IMR-90 (cell line): ENCODE measurements around the gene USP5. TPM values are rescaled to one million over a fixed set of nuclear protein-coding genes. Genes with fewer than 3 reads are reported as not detected.

Experiments
- ATAC-seq: fragments of 200-7000 bp; cut with Tn5 transposase; 2 replicates; pipeline ENCODE4 v1.9.1; 2020; ENCODE audit warnings: low read depth, mild to moderate bottlenecking, moderate library complexity
- BruUV-seq: library from RNA; stranded (reverse); fragments of 400-500 nt; replicated peaks from 2 replicates; lab custom pipeline; 2021; lab: Mats Ljungman, UMichigan
- CTCF ChIA-PET: fragments of 300-600 bp; formaldehyde crosslinking; extraction: SDS; loops from one replicate; lab custom pipeline; 2021; ENCODE audit warnings: antibody characterized with exemption; lab: Yijun Ruan, JAX
- POLR2A ChIA-PET: fragments of 300-600 bp; sonication (Branson Sonifier 250); formaldehyde crosslinking; loops from one replicate; lab custom pipeline; 2022; ENCODE audit warnings: antibody characterized with exemption; ENCODE audit not compliant: unreplicated experiment; lab: Charles Lee
- DNase-seq: peaks from one replicate; pipeline ENCODE4 v3.0.0; 2013
- H2AFZ ChIP-seq: replicated peaks from 2 replicates; pipeline ENCODE3; 2013; ENCODE audit warnings: low read length, mild to moderate bottlenecking; ENCODE audit not compliant: poor library complexity
- H2AK5ac ChIP-seq: 2 replicates; pipeline ENCODE4 v1.6.1; 2013; ENCODE audit warnings: low read depth, low read length, inconsistent platforms
- H2AK9ac ChIP-seq: replicated peaks from 2 replicates; pipeline ENCODE3; 2013; ENCODE audit warnings: mild to moderate bottlenecking, low read depth, low read length, moderate library complexity; ENCODE audit not compliant: poor library complexity
- H2BK120ac ChIP-seq: 2 replicates; pipeline ENCODE4 v1.6.1; 2013; ENCODE audit warnings: low read depth, low read length, inconsistent platforms
- H2BK15ac ChIP-seq: 3 replicates; pipeline ENCODE4 v1.6.1; 2013; ENCODE audit warnings: low read depth, low read length, inconsistent platforms
- H2BK20ac ChIP-seq: 2 replicates; pipeline ENCODE4 v1.6.1; 2013; ENCODE audit warnings: low read depth, mild to moderate bottlenecking, inconsistent platforms, low read length, moderate library complexity
- H2BK5ac ChIP-seq: 2 replicates; pipeline ENCODE4 v1.6.1; 2013; ENCODE audit warnings: mild to moderate bottlenecking, low read depth, low read length, inconsistent platforms; ENCODE audit not compliant: poor library complexity, severe bottlenecking
- H3K14ac ChIP-seq: replicated peaks from 2 replicates; pipeline ENCODE4 v1.6.1; 2013; ENCODE audit warnings: low read depth, low read length, inconsistent platforms
- H3K18ac ChIP-seq: 2 replicates; pipeline ENCODE4 v1.6.1; 2013; ENCODE audit warnings: low read depth, low read length, control low read depth
- H3K23ac ChIP-seq: 2 replicates; pipeline ENCODE4 v1.6.1; 2013; ENCODE audit warnings: low read depth, low read length, inconsistent platforms
- H3K27ac ChIP-seq: 2 replicates; pipeline ENCODE4 v1.5.1; 2013; ENCODE audit warnings: mild to moderate bottlenecking, control low read depth, low read length; ENCODE audit not compliant: insufficient read depth
- H3K27me3 ChIP-seq: 2 replicates; pipeline ENCODE4 v1.6.1; 2013; ENCODE audit warnings: low read length; ENCODE audit not compliant: control insufficient read depth, insufficient read depth
- H3K36me3 ChIP-seq: 2 replicates; pipeline ENCODE4 v1.6.1; 2013; ENCODE audit warnings: low read length, mixed read lengths; ENCODE audit not compliant: control insufficient read depth, insufficient read depth
- H3K4ac ChIP-seq: 2 replicates; pipeline ENCODE4 v1.6.1; 2013; ENCODE audit warnings: low read depth, low read length, inconsistent platforms
- H3K4me1 ChIP-seq: 2 replicates; pipeline ENCODE4 v1.6.1; 2013; ENCODE audit warnings: low read length, mixed read lengths; ENCODE audit not compliant: control insufficient read depth, insufficient read depth
- H3K4me2 ChIP-seq: 2 replicates; pipeline ENCODE4 v1.6.1; 2013; ENCODE audit warnings: low read depth, mild to moderate bottlenecking, control low read depth, low read length, moderate library complexity
- H3K4me3 ChIP-seq: 2 replicates; pipeline ENCODE4 v1.5.1; 2013; ENCODE audit warnings: low read depth, mild to moderate bottlenecking, control low read depth, low read length, moderate library complexity; ENCODE audit not compliant: insufficient read depth
- H3K56ac ChIP-seq: 2 replicates; pipeline ENCODE4 v1.6.1; 2013; ENCODE audit warnings: low read length, inconsistent platforms; ENCODE audit not compliant: insufficient read depth; ENCODE audit errors: extremely low read depth
- H3K79me1 ChIP-seq, 2 experiments: 2 replicates each; pipeline ENCODE4 v1.6.1; 2013; ENCODE audit warnings: low read length in 2 of 2, inconsistent platforms in 1 of 2, low read depth in 1 of 2
- H3K9ac ChIP-seq: 2 replicates; pipeline ENCODE4 v1.6.1; 2013; ENCODE audit warnings: low read depth, low read length, control low read depth
- H3K9me1 ChIP-seq: 2 replicates; pipeline ENCODE4 v1.6.1; 2013; ENCODE audit warnings: low read length, inconsistent platforms; ENCODE audit not compliant: insufficient read depth
- H3K9me3 ChIP-seq: 2 replicates; pipeline ENCODE4 v1.6.1; 2013; ENCODE audit warnings: low read length; ENCODE audit not compliant: control insufficient read depth, insufficient read depth
- H4K20me1 ChIP-seq: 2 replicates; pipeline ENCODE4 v1.6.1; 2013; ENCODE audit warnings: low read length, inconsistent platforms; ENCODE audit not compliant: insufficient read depth
- H4K5ac ChIP-seq: 2 replicates; pipeline ENCODE4 v1.6.1; 2013; ENCODE audit warnings: mild to moderate bottlenecking, low read depth, low read length, control low read depth
- H4K8ac ChIP-seq, 2 experiments: 2 replicates each; pipeline ENCODE4 v1.6.1; 2013; ENCODE audit warnings: low read depth in 2 of 2, low read length in 2 of 2, control low read depth in 1 of 2, inconsistent platforms in 1 of 2
- H4K91ac ChIP-seq: 2 replicates; pipeline ENCODE4 v1.6.1; 2013; ENCODE audit warnings: low read depth, low read length, inconsistent platforms; ENCODE audit not compliant: insufficient read depth
- BHLHE40 ChIP-seq: fragments of 150-350 bp; IDR thresholded peaks from 2 replicates; pipeline ENCODE4 v1.6.1; 2016; ENCODE audit warnings: mild to moderate bottlenecking, low read depth, low read length
- CHD1 ChIP-seq: IDR thresholded peaks from 2 replicates; pipeline ENCODE4 v1.6.1; 2012; ENCODE audit warnings: low read depth, low read length, improper control_type of control experiment
- MAZ ChIP-seq: IDR thresholded peaks from 2 replicates; pipeline ENCODE4 v1.6.1; 2012; ENCODE audit warnings: low read depth, mild to moderate bottlenecking, low read length, improper control_type of control experiment, moderate library complexity, borderline replicate concordance
- MXI1 ChIP-seq: IDR thresholded peaks from 2 replicates; pipeline ENCODE4 v1.6.1; 2012; ENCODE audit warnings: low read depth, mild to moderate bottlenecking, low read length, moderate library complexity, borderline replicate concordance
- NFE2L2 ChIP-seq: fragments of 150-350 bp; IDR thresholded peaks from 2 replicates; pipeline ENCODE4 v1.6.1; 2016; ENCODE audit warnings: low read depth, mild to moderate bottlenecking, low read length
- RCOR1 ChIP-seq: IDR thresholded peaks from 2 replicates; pipeline ENCODE4 v1.6.1; 2012; ENCODE audit warnings: mild to moderate bottlenecking, low read length, improper control_type of control experiment; ENCODE audit not compliant: insufficient replicate concordance
- SMC3 ChIP-seq: fragments of 150-350 bp; IDR thresholded peaks from 2 replicates; pipeline ENCODE4 v1.6.1; 2016; ENCODE audit warnings: low read depth, mild to moderate bottlenecking, antibody characterized with exemption, low read length, moderate library complexity
- WGBS, 2 experiments: methylation state at CpG; one replicate each; pipeline versions ENCODE4 v1.1.5 to v1.1.7; 2013; ENCODE audit warnings: missing lambda C conversion rate in 2 of 2; ENCODE audit not compliant: insufficient read length in 1 of 2; ENCODE audit errors: extremely low coverage in 2 of 2; 5-methylcytosine and 5-hydroxymethylcytosine counted together
- dilution Hi-C: fragments of 300-500 bp; cut with HindIII; formaldehyde crosslinking; loops from one replicate; pipeline ENCODE4 v1.14.3; 2018; ENCODE audit warnings: low sequenced_read_pairs; ENCODE audit not compliant: unreplicated experiment
- in situ Hi-C: fragments of 300-500 bp; cut with MboI; formaldehyde crosslinking; loops from 3 replicates; pipeline ENCODE4 v1.14.3; 2019; ENCODE audit warnings: low sequenced_read_pairs, inconsistent platforms, mixed read lengths
- intact Hi-C: fragments of 100-400 bp; cut with micrococcal nuclease; formaldehyde crosslinking; loops from 2 replicates; pipeline ENCODE4 v1.10.0; 2022
- polyA plus RNA-seq, 3 experiments: library from polyadenylated mRNA; depleted of rRNA; stranded (reverse); fragments of >200 nt; gene quantifications; 2 replicates each; pipeline ENCODE4 v1.2.3, GENCODE V29; 2012; ENCODE audit warnings: low replicate concordance in 1 of 3
- total RNA-seq: library from RNA; depleted of rRNA; stranded (reverse); fragments of >200 nt; gene quantifications from 2 replicates; pipeline ENCODE4 v1.2.3, GENCODE V29; 2012
- TF ChIP-seq, protein P1 (sequence below): fragments of 150-350 bp; IDR thresholded peaks from 2 replicates; pipeline ENCODE4 v1.6.1; 2016; ENCODE audit warnings: low read depth, mild to moderate bottlenecking, low read length, moderate library complexity, borderline replicate concordance
- TF ChIP-seq, protein P2 (sequence below): fragments of 150-350 bp; IDR thresholded peaks from 2 replicates; pipeline ENCODE4 v1.6.1; 2017; ENCODE audit warnings: mild to moderate bottlenecking, antibody characterized with exemption, low read length, low read depth
- TF ChIP-seq, protein P3 (sequence below): conservative IDR thresholded peaks from 2 replicates; pipeline ENCODE4 v1.5.1; 2012; ENCODE audit warnings: mild to moderate bottlenecking, low read depth, low read length, improper control_type of control experiment

The USP5 gene
- total and polyA plus RNA-seq, 2 of the 4 experiments (the other 2 are of a cell fraction): 69.7 to 125 TPM

DNA sequence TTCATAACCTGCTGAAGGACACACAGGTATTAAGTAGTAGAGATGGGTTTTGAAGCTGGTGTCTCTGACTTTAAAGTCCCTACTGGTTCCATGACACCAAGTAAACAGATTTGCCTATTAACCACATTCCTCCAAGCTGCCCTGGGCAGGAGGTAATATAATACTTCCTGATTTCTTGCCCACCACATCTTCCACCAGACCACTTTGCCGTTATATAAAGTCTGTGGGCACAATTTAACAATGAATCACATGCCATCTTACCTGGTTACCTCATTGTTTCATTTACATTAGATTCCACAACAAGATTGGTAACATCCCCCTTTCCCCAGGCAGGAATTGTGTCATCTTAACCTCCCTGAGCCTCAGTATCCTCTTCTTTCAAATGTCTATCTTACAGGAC is 51.8 kb downstream of the USP5 start:
- H3K18ac ChIP-seq: no peak overlapping the region
- H3K27me3 ChIP-seq: no peaks in the 10 kb centered on the region
- CTCF ChIA-PET: interaction anchor here (2.3 kb wide), 1 partner anchor 13 kb away, joined by 9 read pairs; no protein-coding TSS in a partner anchor
- no peak overlapping the region for H2AK5ac ChIP-seq
- no peak overlapping the region for H2BK5ac ChIP-seq
- H3K14ac ChIP-seq: no peak overlapping the region
- in situ Hi-C loops (no loop called here), dilution Hi-C loops (no loop called here), intact Hi-C loops (no loop called here)
- no peak overlapping the region for H2AFZ ChIP-seq
- no peak overlapping the region for H2BK20ac ChIP-seq
- H3K36me3 ChIP-seq: no peaks in the 10 kb centered on the region; the same call in 1 of the 2 replicates
- no peak overlapping the region for H3K23ac ChIP-seq
- H4K20me1 ChIP-seq: no peaks in the 10 kb centered on the region
- POLR2A ChIA-PET: no interaction called here
- ATAC-seq (no peak), DNase-seq (no peak)
- H3K9me1 ChIP-seq: peaks cover 4% of the 10 kb centered on the region; the same call in 1 of the 2 replicates
- no peak overlapping the region for H3K4ac ChIP-seq
- no peak overlapping the region for H3K4me2 ChIP-seq
- H3K9me3 ChIP-seq: no peaks in the 10 kb centered on the region
- H4K91ac ChIP-seq: no peak overlapping the region
- no peak overlapping the region; the same call in 2 of the 3 replicates for H2BK15ac ChIP-seq
- no TSS peak for BruUV-seq
- no peak overlapping the region for H2BK120ac ChIP-seq
- H4K8ac ChIP-seq: peak overlapping the region; percentile 94 to 98
- TF ChIP-seq BHLHE40 (no peak), MXI1 (no peak), CHD1 (no peak), RCOR1 (no peak), NFE2L2 (no peak), SMC3 (no peak), MAZ (no peak)
- TF ChIP-seq, protein P1, sequence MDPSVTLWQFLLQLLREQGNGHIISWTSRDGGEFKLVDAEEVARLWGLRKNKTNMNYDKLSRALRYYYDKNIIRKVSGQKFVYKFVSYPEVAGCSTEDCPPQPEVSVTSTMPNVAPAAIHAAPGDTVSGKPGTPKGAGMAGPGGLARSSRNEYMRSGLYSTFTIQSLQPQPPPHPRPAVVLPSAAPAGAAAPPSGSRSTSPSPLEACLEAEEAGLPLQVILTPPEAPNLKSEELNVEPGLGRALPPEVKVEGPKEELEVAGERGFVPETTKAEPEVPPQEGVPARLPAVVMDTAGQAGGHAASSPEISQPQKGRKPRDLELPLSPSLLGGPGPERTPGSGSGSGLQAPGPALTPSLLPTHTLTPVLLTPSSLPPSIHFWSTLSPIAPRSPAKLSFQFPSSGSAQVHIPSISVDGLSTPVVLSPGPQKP: no peak
- TF ChIP-seq, protein P2, sequence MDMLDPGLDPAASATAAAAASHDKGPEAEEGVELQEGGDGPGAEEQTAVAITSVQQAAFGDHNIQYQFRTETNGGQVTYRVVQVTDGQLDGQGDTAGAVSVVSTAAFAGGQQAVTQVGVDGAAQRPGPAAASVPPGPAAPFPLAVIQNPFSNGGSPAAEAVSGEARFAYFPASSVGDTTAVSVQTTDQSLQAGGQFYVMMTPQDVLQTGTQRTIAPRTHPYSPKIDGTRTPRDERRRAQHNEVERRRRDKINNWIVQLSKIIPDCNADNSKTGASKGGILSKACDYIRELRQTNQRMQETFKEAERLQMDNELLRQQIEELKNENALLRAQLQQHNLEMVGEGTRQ: no peak
- TF ChIP-seq, protein P3, sequence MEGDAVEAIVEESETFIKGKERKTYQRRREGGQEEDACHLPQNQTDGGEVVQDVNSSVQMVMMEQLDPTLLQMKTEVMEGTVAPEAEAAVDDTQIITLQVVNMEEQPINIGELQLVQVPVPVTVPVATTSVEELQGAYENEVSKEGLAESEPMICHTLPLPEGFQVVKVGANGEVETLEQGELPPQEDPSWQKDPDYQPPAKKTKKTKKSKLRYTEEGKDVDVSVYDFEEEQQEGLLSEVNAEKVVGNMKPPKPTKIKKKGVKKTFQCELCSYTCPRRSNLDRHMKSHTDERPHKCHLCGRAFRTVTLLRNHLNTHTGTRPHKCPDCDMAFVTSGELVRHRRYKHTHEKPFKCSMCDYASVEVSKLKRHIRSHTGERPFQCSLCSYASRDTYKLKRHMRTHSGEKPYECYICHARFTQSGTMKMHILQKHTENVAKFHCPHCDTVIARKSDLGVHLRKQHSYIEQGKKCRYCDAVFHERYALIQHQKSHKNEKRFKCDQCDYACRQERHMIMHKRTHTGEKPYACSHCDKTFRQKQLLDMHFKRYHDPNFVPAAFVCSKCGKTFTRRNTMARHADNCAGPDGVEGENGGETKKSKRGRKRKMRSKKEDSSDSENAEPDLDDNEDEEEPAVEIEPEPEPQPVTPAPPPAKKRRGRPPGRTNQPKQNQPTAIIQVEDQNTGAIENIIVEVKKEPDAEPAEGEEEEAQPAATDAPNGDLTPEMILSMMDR: no peak
- H4K5ac ChIP-seq: no peak overlapping the region; the same call in 1 of the 2 replicates
- H3K27ac ChIP-seq: no peak overlapping the region
- no peak overlapping the region for H3K4me3 ChIP-seq
- H3K56ac ChIP-seq: no peak overlapping the region
- H3K79me1 ChIP-seq: no peaks in the 10 kb centered on the region; a peak in 1 of 4 replicates
- H3K9ac ChIP-seq: no peak overlapping the region
- H3K4me1 ChIP-seq: peaks cover 3% of the 10 kb centered on the region; the same call in 1 of the 2 replicates
- H2AK9ac ChIP-seq: no peak overlapping the region
- 100% methylated on average over 1 of the region's 1 CpG; no CpG with 5 or more reads in 1 of the 2 experiments for WGBS, 2 experiments
